PC-9 (cell line): Measurements from ENCODE around the gene DACH1. TPM values are rescaled to one million over a fixed set of nuclear protein-coding genes. Genes with fewer than 3 reads are reported as not detected.

Experiments
- BruUV-seq: library from RNA; stranded (reverse); fragments of 400-500 nt; replicated peaks from 2 replicates; lab custom pipeline; 2021; lab: Mats Ljungman, UMichigan
- CTCF ChIA-PET: fragments of 300-600 bp; sonication (Branson Sonifier 250); formaldehyde crosslinking; loops from one replicate; lab custom pipeline; 2022; ENCODE audit warnings: antibody characterized with exemption; lab: Charles Lee
- POLR2A ChIA-PET: fragments of 300-600 bp; sonication (Branson Sonifier 250); formaldehyde crosslinking; loops from one replicate; lab custom pipeline; 2022; ENCODE audit warnings: antibody characterized with exemption; ENCODE audit not compliant: unreplicated experiment; lab: Charles Lee
- DNase-seq, 2 experiments: peaks; one replicate each; pipeline versions ENCODE4 v3.0.0 to v3.0.0-alpha.2; 2015 to 2022; ENCODE audit warnings: mixed read lengths in 1 of 2
- H2AFZ ChIP-seq: fragments of 200-600 bp; sonication (generic); 2 replicates; pipeline ENCODE4 v1.8.1; 2017; ENCODE audit warnings: antibody characterized with exemption
- H3F3A ChIP-seq: fragments of 200-600 bp; sonication (generic); 2 replicates; pipeline ENCODE4 v1.8.1; 2017; ENCODE audit warnings: antibody characterized with exemption, mild to moderate bottlenecking, low read depth; ENCODE audit not compliant: insufficient read depth
- H3K27ac ChIP-seq: fragments of 200-600 bp; sonication (generic); 2 replicates; pipeline ENCODE4 v1.6.1; 2016; ENCODE audit warnings: mixed run types
- H3K27me3 ChIP-seq: fragments of 200-600 bp; sonication (generic); 2 replicates; pipeline ENCODE4 v1.6.1; 2016; ENCODE audit warnings: low read depth, mixed run types; ENCODE audit not compliant: insufficient read depth
- H3K36me3 ChIP-seq: fragments of 200-600 bp; sonication (generic); 2 replicates; pipeline ENCODE4 v1.6.1; 2016; ENCODE audit warnings: low read depth, mixed run types
- H3K4me1 ChIP-seq: fragments of 200-600 bp; sonication (generic); replicated peaks from 2 replicates; pipeline ENCODE4 v1.6.1; 2016; ENCODE audit warnings: mixed run types; ENCODE audit not compliant: insufficient read depth
- H3K4me2 ChIP-seq: fragments of 200-600 bp; sonication (generic); 2 replicates; pipeline ENCODE4 v1.6.1; 2017; ENCODE audit warnings: mixed run types
- H3K4me3 ChIP-seq: fragments of 200-600 bp; sonication (generic); 2 replicates; pipeline ENCODE4 v1.6.1; 2016; ENCODE audit warnings: mixed run types
- H3K79me2 ChIP-seq: fragments of 200-600 bp; sonication (generic); 2 replicates; pipeline ENCODE4 v1.6.1; 2017; ENCODE audit warnings: low read depth, mixed run types
- H3K9me2 ChIP-seq: fragments of 200-600 bp; sonication (generic); 2 replicates; pipeline ENCODE4 v1.8.1; 2017; ENCODE audit warnings: mild to moderate bottlenecking; ENCODE audit not compliant: insufficient read depth
- H3K9me3 ChIP-seq: fragments of 200-600 bp; sonication (generic); 2 replicates; pipeline ENCODE4 v1.8.1; 2016; ENCODE audit warnings: low read depth; ENCODE audit not compliant: insufficient read depth
- H4K20me1 ChIP-seq: fragments of 200-600 bp; sonication (generic); 2 replicates; pipeline ENCODE4 v1.8.1; 2017; ENCODE audit not compliant: insufficient read depth
- EZH2 ChIP-seq: fragments of 200-600 bp; sonication (generic); IDR thresholded peaks from 2 replicates; pipeline ENCODE4 v1.8.0; 2017; ENCODE audit warnings: antibody characterized with exemption, low read depth
- intact Hi-C: fragments of 100-400 bp; cut with micrococcal nuclease; formaldehyde crosslinking; loops from one replicate; pipeline ENCODE4 v1.10.0; 2022; ENCODE audit not compliant: unreplicated experiment
- total RNA-seq: library from RNA; stranded (reverse); gene quantifications from 2 replicates; pipeline ENCODE4 v1.2.3, GENCODE V29; 2021
- TF ChIP-seq, protein P1 (sequence below): fragments of 200-600 bp; sonication (generic); conservative IDR thresholded peaks from 2 replicates; pipeline ENCODE4 v1.6.1; 2017; ENCODE audit warnings: mixed run types, antibody characterized with exemption, mild to moderate bottlenecking, moderate library complexity

DACH1 gene
- total RNA-seq, 1 experiment from 2014 or later: 1.5 TPM

DNA sequence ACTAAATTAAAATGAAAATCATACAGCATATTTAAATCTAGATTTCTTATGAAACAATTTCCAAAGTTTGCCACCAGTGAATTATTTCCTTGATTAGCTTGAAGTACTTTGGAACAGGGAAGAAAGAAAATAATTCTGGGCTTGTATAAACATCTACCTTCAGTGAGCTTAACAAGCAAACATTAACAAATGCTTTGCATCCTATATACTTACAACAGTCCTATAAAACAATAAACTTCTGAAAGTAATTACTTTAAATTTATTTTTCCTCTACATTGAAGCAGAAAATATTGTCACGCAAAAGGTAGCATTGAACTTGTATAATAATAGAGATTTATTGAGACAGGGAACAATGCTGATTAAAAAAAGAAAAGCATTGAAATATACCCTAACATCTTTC, 164.8 kb downstream of the DACH1 start:
- BruUV-seq: no TSS peak

DNA sequence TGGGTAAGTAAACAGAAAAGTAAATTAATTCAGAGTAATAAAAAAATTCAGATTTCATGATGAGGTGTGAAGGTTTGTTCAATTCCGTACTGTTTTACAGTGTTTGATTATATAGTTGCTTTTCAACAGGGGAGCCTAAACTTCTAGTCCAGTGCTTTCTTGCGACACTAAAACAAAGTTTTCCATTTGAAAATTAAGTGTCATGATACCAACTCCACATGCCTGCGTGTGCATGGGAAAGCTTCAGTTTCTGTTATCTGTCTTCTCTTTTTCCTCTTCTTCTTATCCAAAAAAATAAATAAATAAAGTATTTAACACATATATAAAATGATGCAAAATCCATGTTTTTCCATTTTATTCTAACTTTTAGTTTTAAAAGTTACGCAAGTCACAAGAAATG, 165.3 kb downstream of the DACH1 start:
- DNase-seq: no peak
- H3K4me1 ChIP-seq: no peaks in the 10 kb centered on the region
- TF ChIP-seq EZH2: no peak
- TF ChIP-seq, protein P1, sequence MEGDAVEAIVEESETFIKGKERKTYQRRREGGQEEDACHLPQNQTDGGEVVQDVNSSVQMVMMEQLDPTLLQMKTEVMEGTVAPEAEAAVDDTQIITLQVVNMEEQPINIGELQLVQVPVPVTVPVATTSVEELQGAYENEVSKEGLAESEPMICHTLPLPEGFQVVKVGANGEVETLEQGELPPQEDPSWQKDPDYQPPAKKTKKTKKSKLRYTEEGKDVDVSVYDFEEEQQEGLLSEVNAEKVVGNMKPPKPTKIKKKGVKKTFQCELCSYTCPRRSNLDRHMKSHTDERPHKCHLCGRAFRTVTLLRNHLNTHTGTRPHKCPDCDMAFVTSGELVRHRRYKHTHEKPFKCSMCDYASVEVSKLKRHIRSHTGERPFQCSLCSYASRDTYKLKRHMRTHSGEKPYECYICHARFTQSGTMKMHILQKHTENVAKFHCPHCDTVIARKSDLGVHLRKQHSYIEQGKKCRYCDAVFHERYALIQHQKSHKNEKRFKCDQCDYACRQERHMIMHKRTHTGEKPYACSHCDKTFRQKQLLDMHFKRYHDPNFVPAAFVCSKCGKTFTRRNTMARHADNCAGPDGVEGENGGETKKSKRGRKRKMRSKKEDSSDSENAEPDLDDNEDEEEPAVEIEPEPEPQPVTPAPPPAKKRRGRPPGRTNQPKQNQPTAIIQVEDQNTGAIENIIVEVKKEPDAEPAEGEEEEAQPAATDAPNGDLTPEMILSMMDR: no peak
- no peak overlapping the region for H2AFZ ChIP-seq
- no peaks in the 10 kb centered on the region for H3F3A ChIP-seq
- H3K79me2 ChIP-seq: no peaks in the 10 kb centered on the region
- H3K4me3 ChIP-seq: no peak overlapping the region
- H3K9me3 ChIP-seq: no peaks in the 10 kb centered on the region
- intact Hi-C loops: no loop called here
- no peaks in the 10 kb centered on the region for H3K27me3 ChIP-seq
- no peak overlapping the region for H3K27ac ChIP-seq
- H3K36me3 ChIP-seq: no peaks in the 10 kb centered on the region
- H4K20me1 ChIP-seq: no peaks in the 10 kb centered on the region
- no peaks in the 10 kb centered on the region for H3K9me2 ChIP-seq
- ChIA-PET POLR2A (no interaction called here), CTCF (no interaction called here)
- BruUV-seq: no TSS peak
- no peak overlapping the region for H3K4me2 ChIP-seq

More for the DNA sequence above, 164.8 kb downstream of the DACH1 start:
- Histone ChIP-seq H3F3A (no peaks in the 10 kb centered on the region), H3K27ac (no peak overlapping the region), H3K9me3 (no peaks in the 10 kb centered on the region), H3K27me3 (no peaks in the 10 kb centered on the region), H3K9me2 (no peaks in the 10 kb centered on the region), H3K4me3 (no peak overlapping the region), H4K20me1 (no peaks in the 10 kb centered on the region), H3K4me1 (no peaks in the 10 kb centered on the region), H3K36me3 (no peaks in the 10 kb centered on the region), H3K4me2 (no peak overlapping the region), H3K79me2 (no peaks in the 10 kb centered on the region), H2AFZ (no peak overlapping the region)
- no peak for DNase-seq
- POLR2A ChIA-PET: no interaction called here
- CTCF ChIA-PET: no interaction called here
- intact Hi-C loops: no loop called here
- no peak for TF ChIP-seq EZH2
- TF ChIP-seq, protein P1: no peak

DNA sequence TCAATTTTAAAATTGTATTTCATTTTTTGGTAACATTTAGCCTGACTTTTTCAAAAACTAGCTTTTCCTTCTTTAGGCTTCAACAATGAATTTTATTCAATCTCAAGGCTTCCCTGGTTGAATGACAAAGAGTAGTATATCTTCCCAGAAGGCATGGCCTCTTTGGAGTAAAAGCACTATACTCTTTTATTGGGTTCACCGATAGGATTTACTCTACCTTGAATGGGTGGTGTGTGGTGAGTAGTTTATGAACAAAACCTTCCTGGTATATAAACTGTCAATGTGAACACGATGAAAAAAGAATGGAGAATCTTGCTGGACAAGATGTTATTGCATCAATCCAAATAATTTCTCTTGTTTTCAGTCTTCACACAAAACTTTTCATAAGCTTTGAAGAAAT, 167.7 kb downstream of the DACH1 start:
- intact Hi-C loops: no loop called here
- POLR2A ChIA-PET: no interaction called here

More for the DNA sequence above, 167.7 kb downstream of the DACH1 start:
- Histone ChIP-seq H3K4me1 (no peaks in the 10 kb centered on the region), H2AFZ (no peak overlapping the region), H3K27ac (no peak overlapping the region), H3K9me2 (no peaks in the 10 kb centered on the region), H3K79me2 (no peaks in the 10 kb centered on the region), H3K4me3 (no peak overlapping the region), H3K36me3 (no peaks in the 10 kb centered on the region), H3K27me3 (no peaks in the 10 kb centered on the region), H3K4me2 (no peak overlapping the region), H3K9me3 (no peaks in the 10 kb centered on the region), H3F3A (no peaks in the 10 kb centered on the region), H4K20me1 (no peaks in the 10 kb centered on the region)
- no TSS peak for BruUV-seq
- DNase-seq: no peak
- CTCF ChIA-PET: no interaction called here
- TF ChIP-seq EZH2: no peak
- TF ChIP-seq, protein P1: no peak
